ENCODE results near the gene INSC.

- no peak for TF ChIP-seq ESRRG (CRISPR knock-in tag; IDR thresholded peaks at IDR 0.05)
- no peak for TF ChIP-seq TSHZ2 (CRISPR knock-in tag; IDR thresholded peaks at IDR 0.05)
- no peak for TF ChIP-seq RARB (CRISPR knock-in tag; IDR thresholded peaks at IDR 0.05)
- TF ChIP-seq, protein P1, sequence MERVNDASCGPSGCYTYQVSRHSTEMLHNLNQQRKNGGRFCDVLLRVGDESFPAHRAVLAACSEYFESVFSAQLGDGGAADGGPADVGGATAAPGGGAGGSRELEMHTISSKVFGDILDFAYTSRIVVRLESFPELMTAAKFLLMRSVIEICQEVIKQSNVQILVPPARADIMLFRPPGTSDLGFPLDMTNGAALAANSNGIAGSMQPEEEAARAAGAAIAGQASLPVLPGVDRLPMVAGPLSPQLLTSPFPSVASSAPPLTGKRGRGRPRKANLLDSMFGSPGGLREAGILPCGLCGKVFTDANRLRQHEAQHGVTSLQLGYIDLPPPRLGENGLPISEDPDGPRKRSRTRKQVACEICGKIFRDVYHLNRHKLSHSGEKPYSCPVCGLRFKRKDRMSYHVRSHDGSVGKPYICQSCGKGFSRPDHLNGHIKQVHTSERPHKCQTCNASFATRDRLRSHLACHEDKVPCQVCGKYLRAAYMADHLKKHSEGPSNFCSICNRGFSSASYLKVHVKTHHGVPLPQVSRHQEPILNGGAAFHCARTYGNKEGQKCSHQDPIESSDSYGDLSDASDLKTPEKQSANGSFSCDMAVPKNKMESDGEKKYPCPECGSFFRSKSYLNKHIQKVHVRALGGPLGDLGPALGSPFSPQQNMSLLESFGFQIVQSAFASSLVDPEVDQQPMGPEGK (CRISPR knock-in tag; IDR thresholded peaks at IDR 0.05; ENCODE audit: borderline replicate concordance), result no peak
Measured at GRCh38 chr11:15232496-15232895, 117.8 kb downstream of the INSC start.
